GM20000 (cell line): ENCODE results near the gene PDE1C.

Experiments
- DNase-seq: peaks from one replicate; pipeline ENCODE4 v3.0.0; 2012; ENCODE audit warnings: low spot score
- CTCF ChIP-seq: IDR thresholded peaks from 2 replicates; pipeline ENCODE4 v1.5.1; 2012; ENCODE audit warnings: mild to moderate bottlenecking, control low read depth; ENCODE audit errors: extremely low read depth, missing control alignments

The PDE1C gene

DNA sequence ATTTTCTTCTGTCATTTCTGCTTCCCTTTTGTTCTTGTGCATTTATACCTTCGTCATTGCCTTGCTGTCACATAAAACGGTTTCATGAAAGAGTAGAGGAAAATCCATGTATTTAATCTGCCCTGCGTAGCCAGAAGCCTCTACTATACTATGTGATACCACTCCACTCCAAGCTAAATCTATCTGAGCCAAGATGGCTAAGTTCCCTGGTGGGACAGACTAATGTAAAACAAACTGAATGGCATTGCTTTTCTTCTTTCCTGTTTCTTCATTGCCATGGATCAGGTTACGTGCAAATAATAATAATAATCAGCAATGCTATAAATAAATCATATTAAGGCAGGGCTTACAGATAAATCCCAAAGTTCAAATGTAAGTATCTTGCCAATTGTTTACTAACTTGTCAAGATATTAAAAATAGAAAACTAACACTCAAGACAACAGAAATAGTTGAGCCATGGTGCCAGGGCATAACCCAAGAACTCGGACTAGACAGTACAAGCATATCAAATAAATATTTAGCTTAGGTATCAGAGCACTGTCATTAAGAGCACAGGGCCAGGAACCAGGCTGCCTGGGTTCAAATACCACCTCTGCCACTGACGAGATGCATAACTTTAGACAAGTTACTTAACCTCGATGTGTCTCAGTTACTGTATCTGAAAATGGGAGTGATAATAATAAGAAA lies 151.4 kb downstream of the PDE1C start:
- no peak for TF ChIP-seq CTCF
- DNase-seq: no peak

DNA sequence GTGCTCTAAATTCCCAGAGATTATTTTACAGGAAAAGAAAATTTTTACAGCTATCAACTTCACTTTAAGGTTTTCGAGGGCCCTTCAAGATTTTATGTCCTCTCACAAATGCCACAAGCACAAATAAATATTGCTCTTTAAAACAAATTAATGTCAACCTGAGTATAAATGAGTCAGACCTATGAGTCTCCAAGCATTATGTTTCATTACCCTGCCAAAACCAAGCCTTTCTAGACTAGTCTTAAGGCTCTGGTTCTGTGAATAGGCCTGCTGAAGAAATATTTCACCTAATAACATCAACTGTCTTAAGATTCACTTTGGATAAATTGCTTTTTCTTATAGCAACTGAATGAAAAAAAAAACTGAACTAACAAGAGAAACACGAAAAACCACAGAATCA lies 153.0 kb downstream of the PDE1C start:
- DNase-seq: no peak
- no peak for TF ChIP-seq CTCF

DNA sequence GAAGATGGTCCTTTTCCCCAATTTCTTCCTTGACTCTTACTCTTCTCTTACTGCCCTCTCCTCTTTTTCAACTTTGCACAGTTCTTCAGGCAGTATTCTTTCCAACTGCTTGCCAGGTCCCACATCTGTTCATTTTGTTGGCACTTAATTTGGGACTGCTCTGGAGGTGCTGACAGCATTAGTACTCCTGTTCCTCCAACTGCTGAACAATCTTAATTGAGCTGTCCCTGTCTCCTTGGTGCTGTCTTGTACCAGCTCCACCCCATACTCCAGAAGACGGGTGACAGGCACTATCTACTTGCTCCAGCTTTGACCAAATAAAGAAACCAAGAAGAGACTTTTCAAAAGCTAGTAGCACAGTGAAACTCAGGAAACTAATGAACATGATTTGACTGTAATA lies 160.0 kb downstream of the PDE1C start:
- TF ChIP-seq CTCF: no peak
- no peak for DNase-seq

DNA sequence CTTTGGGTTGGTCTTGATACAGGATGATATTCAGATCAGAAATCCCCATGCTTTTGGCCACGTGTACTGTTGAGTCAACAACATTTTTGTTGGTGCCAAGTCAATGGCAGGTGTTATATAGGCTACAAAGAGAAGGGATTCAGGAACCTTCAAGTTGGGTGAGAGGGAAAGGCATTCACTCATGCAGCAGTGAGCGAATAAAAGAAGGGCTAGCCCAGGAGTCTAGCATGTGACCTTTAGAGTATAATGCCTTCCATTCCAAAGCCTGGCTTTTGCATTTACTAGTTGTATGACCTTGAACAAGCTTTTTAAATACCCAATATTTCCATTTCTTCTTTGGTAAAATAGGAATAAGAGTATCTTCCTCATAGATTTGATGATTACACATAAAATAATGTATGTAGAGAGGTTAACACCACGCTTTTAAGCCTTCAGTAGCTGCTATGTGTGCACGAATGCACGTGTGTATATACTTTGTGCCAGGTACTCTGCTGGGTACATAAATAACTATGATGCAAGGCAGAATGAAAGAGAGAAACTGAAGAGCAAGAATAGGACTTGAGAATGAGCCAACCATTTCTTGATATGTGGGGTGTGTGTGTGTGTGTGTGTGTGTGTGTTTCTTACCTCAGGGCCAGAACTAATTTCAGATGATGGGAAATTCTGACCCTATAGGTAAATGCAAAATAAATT lies 163.6 kb downstream of the PDE1C start:
- no peak for DNase-seq

DNA sequence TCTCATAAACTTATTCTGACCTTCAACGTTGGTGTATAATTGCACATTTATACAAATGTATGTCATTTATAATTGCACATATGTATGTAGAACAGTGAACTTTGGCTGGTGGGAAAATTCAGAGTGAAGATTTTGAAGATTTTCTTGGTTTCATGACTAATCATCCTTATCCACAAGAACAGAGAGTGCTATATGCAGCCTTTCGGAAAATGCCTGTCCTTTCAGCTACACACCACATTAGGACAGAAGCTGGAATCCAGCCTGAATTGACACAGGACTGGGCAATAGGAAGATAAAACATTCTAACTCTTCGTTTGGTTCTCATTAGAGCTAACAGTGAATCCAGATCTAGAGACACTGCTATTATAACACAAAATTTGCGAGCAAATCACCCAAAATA lies 166.2 kb downstream of the PDE1C start:
- no peak for TF ChIP-seq CTCF
- DNase-seq: no peak

More for the DNA sequence above, 163.6 kb downstream of the PDE1C start:
- TF ChIP-seq CTCF: no peak

DNA sequence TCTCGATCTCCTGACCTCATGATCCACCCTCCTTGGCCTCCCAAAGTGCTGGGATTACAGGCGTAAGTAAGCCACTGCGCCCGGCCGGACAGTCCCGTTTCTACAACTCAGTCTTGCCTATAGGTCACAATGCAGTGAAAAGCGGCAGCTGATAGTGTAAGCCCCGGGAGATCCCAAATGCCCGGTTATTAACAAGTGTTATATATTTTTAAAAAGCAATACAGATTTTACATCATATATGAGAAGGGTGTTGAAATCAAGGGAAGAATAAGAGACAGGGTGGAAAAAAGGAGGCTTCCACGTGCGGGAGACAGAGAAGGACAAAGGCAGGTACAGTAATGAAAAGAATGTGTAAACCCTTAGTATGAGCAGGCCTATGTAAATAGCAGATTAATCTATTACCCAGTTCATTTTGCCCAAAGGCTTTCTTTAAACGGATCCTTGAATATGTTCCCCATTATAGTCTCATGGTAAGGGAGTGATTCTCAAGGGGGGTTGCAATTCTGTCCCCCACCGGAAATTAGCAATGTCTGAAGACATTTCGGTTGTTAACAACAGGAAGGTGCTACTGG lies 170.8 kb downstream of the PDE1C start:
- no peak for DNase-seq
- TF ChIP-seq CTCF: no peak

- no peak for TF ChIP-seq CTCF
- DNase-seq: no peak
Observed at GRCh38 chr7:31896925-31897324, 173.3 kb downstream of the PDE1C start.
